Left lung (tissue), 10 donors: ENCODE data around the gene GPHN. TPM values are rescaled to one million over a fixed set of nuclear protein-coding genes. Genes with fewer than 3 reads are reported as not detected.

Experiments used
- ATAC-seq: fragments of 200-7000 bp; cut with Tn5 transposase; one replicate; pipeline ENCODE4 v1.9.1; 2020; ENCODE audit warnings: moderate library complexity
- DNase-seq, 4 donors: peaks; one replicate each; pipeline ENCODE4 v3.0.0-alpha.2; 2013 to 2020
- H3K27ac ChIP-seq, 2 donors: fragments of 200-600 bp; sonication (generic) in 1 of 2; one replicate each; pipeline versions ENCODE4 v1.5.0 to v1.8.0; 2020 to 2021
- H3K27me3 ChIP-seq, 2 donors: fragments of 200-600 bp; sonication (generic) in 1 of 2; one replicate each; pipeline versions ENCODE4 v1.5.0 to v1.8.0; 2020 to 2021
- H3K36me3 ChIP-seq, 2 donors: fragments of 200-600 bp; sonication (generic) in 1 of 2; one replicate each; pipeline versions ENCODE4 v1.5.0 to v1.8.0; 2020 to 2021
- H3K4me1 ChIP-seq, 2 donors: fragments of 200-600 bp; one replicate each; pipeline ENCODE4 v1.8.0; 2021
- H3K4me3 ChIP-seq, 2 donors: fragments of 200-600 bp; sonication (generic) in 1 of 2; one replicate each; pipeline versions ENCODE4 v1.5.0 to v1.8.0; 2020 to 2021; ENCODE audit warnings: mild to moderate bottlenecking in 1 of 2
- H3K9me3 ChIP-seq, 2 donors: fragments of 200-600 bp; sonication (generic) in 1 of 2; one replicate each; pipeline versions ENCODE4 v1.5.0 to v1.8.0; 2020 to 2021
- intact Hi-C, 2 donors: fragments of 100-400 bp; cut with DNase I; formaldehyde crosslinking; loops; one replicate each; pipeline versions ENCODE4 v1.11.2 to v1.14.2; 2022
- polyA plus RNA-seq, 6 donors: library from polyadenylated mRNA; unstranded; fragments of 120-200 nt; gene quantifications; one replicate each; pipeline ENCODE4 v1.2.1, GENCODE V29; 2013; ENCODE audit not compliant: insufficient read length in 6 of 6
- total RNA-seq, 2 donors: library from RNA; stranded (reverse); fragmentation: NEBNext Ultra II Directional; extraction: Animal tissue kit (Norgen Biotek cat#: 25700); gene quantifications; one replicate each; pipeline ENCODE4 v1.2.1, GENCODE V29; 2021
- TF ChIP-seq, protein P1 (sequence below), 2 donors: fragments of 200-600 bp; sonication (generic) in 1 of 2; IDR thresholded peaks; one replicate each; pipeline versions ENCODE4 v1.5.0 to v1.8.0; 2021; ENCODE audit warnings: antibody characterized with exemption in 2 of 2
- donor health status: DM: no; HTN: yes; CAD: no.
- donor health status: DM: no; HTN: no; CAD: no.

GPHN gene
- total and polyA plus RNA-seq, 8 donors, result 22.6 to 31.1 (median 25.7) TPM

- Histone ChIP-seq H3K27me3 (no peaks in the 10 kb centered on the region), H3K9me3 (peaks cover 4 to 46% of the 10 kb centered on the region in 2 donors), H3K27ac (no peak overlapping the region), H3K4me3 (no peak overlapping the region), H3K36me3 (peaks cover 0 to 9% of the 10 kb centered on the region in 2 donors), H3K4me1 (no peaks in the 10 kb centered on the region)
- DNase-seq, result no peak
- no peak for ATAC-seq
- intact Hi-C loops, result no loop called here
- TF ChIP-seq, protein P1, sequence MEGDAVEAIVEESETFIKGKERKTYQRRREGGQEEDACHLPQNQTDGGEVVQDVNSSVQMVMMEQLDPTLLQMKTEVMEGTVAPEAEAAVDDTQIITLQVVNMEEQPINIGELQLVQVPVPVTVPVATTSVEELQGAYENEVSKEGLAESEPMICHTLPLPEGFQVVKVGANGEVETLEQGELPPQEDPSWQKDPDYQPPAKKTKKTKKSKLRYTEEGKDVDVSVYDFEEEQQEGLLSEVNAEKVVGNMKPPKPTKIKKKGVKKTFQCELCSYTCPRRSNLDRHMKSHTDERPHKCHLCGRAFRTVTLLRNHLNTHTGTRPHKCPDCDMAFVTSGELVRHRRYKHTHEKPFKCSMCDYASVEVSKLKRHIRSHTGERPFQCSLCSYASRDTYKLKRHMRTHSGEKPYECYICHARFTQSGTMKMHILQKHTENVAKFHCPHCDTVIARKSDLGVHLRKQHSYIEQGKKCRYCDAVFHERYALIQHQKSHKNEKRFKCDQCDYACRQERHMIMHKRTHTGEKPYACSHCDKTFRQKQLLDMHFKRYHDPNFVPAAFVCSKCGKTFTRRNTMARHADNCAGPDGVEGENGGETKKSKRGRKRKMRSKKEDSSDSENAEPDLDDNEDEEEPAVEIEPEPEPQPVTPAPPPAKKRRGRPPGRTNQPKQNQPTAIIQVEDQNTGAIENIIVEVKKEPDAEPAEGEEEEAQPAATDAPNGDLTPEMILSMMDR (IDR thresholded peaks at IDR 0.05), result no peak
Measured at GRCh38 chr14:66959437-66960050, 451.6 kb downstream of the GPHN start.

DNA sequence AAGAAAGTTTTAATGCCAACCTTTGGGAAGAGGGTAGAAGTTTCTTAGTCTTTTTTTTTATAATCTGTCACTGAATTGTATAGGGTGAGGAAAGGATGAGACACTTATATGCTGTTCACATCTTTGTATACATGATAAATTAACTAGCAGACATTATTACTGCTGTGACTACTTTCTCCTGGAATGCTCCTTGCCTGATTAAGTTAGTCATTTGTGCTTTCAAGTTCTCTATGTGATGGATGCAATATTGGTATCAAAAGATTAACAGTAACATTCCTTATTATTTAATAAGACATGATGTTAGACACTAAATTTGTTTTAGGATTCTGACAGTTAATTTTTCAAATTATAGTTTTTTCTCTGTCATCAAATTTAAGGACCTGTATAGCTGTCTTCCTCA, 457.9 kb downstream of the GPHN start:
- TF ChIP-seq, protein P1 (IDR thresholded peaks at IDR 0.05), result no peak
- Histone ChIP-seq H3K27me3 (no peaks in the 10 kb centered on the region), H3K36me3 (peaks cover 0 to 7% of the 10 kb centered on the region in 2 donors), H3K27ac (no peak overlapping the region), H3K9me3 (peaks cover 0 to 2% of the 10 kb centered on the region in 2 donors), H3K4me3 (no peak overlapping the region), H3K4me1 (no peaks in the 10 kb centered on the region)
- DNase-seq, result no peak
- ATAC-seq, result no peak
- intact Hi-C loops, result no loop called here

- H3K4me3 ChIP-seq, result no peak overlapping the region
- ATAC-seq (no peak), DNase-seq (no peak)
- no peaks in the 10 kb centered on the region for H3K27me3 ChIP-seq
- H3K9me3 ChIP-seq, result no peaks in the 10 kb centered on the region
- no peaks in the 10 kb centered on the region for H3K4me1 ChIP-seq
- H3K27ac ChIP-seq, result no peak overlapping the region
- TF ChIP-seq, protein P1 (IDR thresholded peaks at IDR 0.05), result no peak
- intact Hi-C loops, result no loop called here
- no peaks in the 10 kb centered on the region for H3K36me3 ChIP-seq
Measured at GRCh38 chr14:66972469-66972868, 464.5 kb downstream of the GPHN start.

- no peaks in the 10 kb centered on the region for H3K36me3 ChIP-seq
- TF ChIP-seq, protein P1 (IDR thresholded peaks at IDR 0.05), result no peak
- H3K27me3 ChIP-seq, result no peaks in the 10 kb centered on the region
- no peak overlapping the region for H3K27ac ChIP-seq
- intact Hi-C loops, result no loop called here
- H3K4me1 ChIP-seq, result no peaks in the 10 kb centered on the region
- no peaks in the 10 kb centered on the region for H3K9me3 ChIP-seq
- no peak for DNase-seq
- ATAC-seq, result no peak
- H3K4me3 ChIP-seq, result no peak overlapping the region
Measured at GRCh38 chr14:66974397-66975025, 466.6 kb downstream of the GPHN start.

GRCh38 chr14:66975251-66975650, 467.3 kb downstream of the GPHN start:
- Histone ChIP-seq H3K4me1 (no peaks in the 10 kb centered on the region), H3K4me3 (no peak overlapping the region), H3K27me3 (no peaks in the 10 kb centered on the region), H3K9me3 (no peaks in the 10 kb centered on the region), H3K36me3 (no peaks in the 10 kb centered on the region), H3K27ac (no peak overlapping the region)
- intact Hi-C loops, result no loop called here
- no peak for ATAC-seq
- DNase-seq, result no peak
- TF ChIP-seq, protein P1 (IDR thresholded peaks at IDR 0.05), result no peak
